RWPE1 (cell line): ENCODE results near the gene FAM241B.

ENCODE experiments used
- CTCF ChIA-PET: fragments of 350-600 bp; sonication (Branson Sonifier 250); formaldehyde crosslinking; extraction: SDS; loops from one replicate; lab custom pipeline; 2021; lab: Yijun Ruan, JAX
- POLR2A ChIA-PET: fragments of 400-600 bp; formaldehyde crosslinking; extraction: SDS; loops from one replicate; lab custom pipeline; 2020; ENCODE audit warnings: antibody characterized with exemption; ENCODE audit not compliant: low non-redundant PET; lab: Yijun Ruan, JAX
- DNase-seq: peaks from one replicate; pipeline ENCODE4 v3.0.0; 2012; ENCODE audit warnings: low spot score
- H3K27ac ChIP-seq: fragments of 450-650 bp; 2 replicates; pipeline ENCODE4 v1.5.1; 2017
- CTCF ChIP-seq: fragments of 450-650 bp; conservative IDR thresholded peaks from 2 replicates; pipeline ENCODE4 v1.5.1; 2017; ENCODE audit warnings: low read depth, mild to moderate bottlenecking

FAM241B gene

GRCh38 chr10:69641261-69641980 lies 11.4 kb downstream of the FAM241B start:
- peak overlapping the region; percentile 82; the same call in 1 of the 2 replicates for H3K27ac ChIP-seq
- ChIA-PET POLR2A (interaction anchor here (0.5 kb wide), 1 partner anchor 178 kb away, joined by 5 read pairs; no protein-coding TSS in a partner anchor), CTCF (interaction anchor here (0.5 to 7.9 kb wide), 8 partner anchors 12 to 579 kb away, joined by 3 to 121 read pairs (median 4); no protein-coding TSS in a partner anchor)
- DNase-seq = peak; percentile 48
- no peak for TF ChIP-seq CTCF

- H3K27ac ChIP-seq = no peak overlapping the region
- DNase-seq = no peak
- ChIA-PET POLR2A (interaction anchor here (0.6 kb wide), 1 partner anchor 70 kb away, joined by 3 read pairs; no protein-coding TSS in a partner anchor), CTCF (interaction anchor here (0.6 to 3.8 kb wide), 10 partner anchors 11 to 272 kb away, joined by 3 to 33 read pairs (median 6); no protein-coding TSS in a partner anchor)
- TF ChIP-seq CTCF = no peak
Measured at GRCh38 chr10:69642747-69643146, 12.7 kb downstream of the FAM241B start.

GRCh38 chr10:69643779-69644657 lies 14.0 kb downstream of the FAM241B start:
- H3K27ac ChIP-seq = no peak overlapping the region
- no peak for TF ChIP-seq CTCF
- ChIA-PET CTCF (interaction anchor here (0.5 to 3.8 kb wide), 24 partner anchors 10 to 527 kb away, joined by 3 to 33 read pairs (median 4); partner anchors contain the start of gene SAR1A), POLR2A (no interaction called here)
- DNase-seq = no peak

GRCh38 chr10:69644658-69645295 lies 14.7 kb downstream of the FAM241B start:
- ChIA-PET CTCF (interaction anchor here (0.5 to 3.8 kb wide), 27 partner anchors 9 to 1287 kb away, joined by 3 to 33 read pairs (median 4); no protein-coding TSS in a partner anchor), POLR2A (no interaction called here)
- no peak overlapping the region for H3K27ac ChIP-seq
- peak; percentile 85 for DNase-seq
- peak; percentile 74 for TF ChIP-seq CTCF

GRCh38 chr10:69645296-69646184 lies 15.5 kb downstream of the FAM241B start:
- POLR2A ChIA-PET = no interaction called here
- no peak for DNase-seq

More at GRCh38 chr10:69645296-69646184, 15.5 kb downstream of the FAM241B start:
- H3K27ac ChIP-seq = no peak overlapping the region
- CTCF ChIA-PET = interaction anchor here (0.6 to 3.8 kb wide), 17 partner anchors 9 to 1286 kb away, joined by 3 to 33 read pairs (median 4); no protein-coding TSS in a partner anchor
- no peak for TF ChIP-seq CTCF
